CD4-positive, alpha-beta T cell (primary cell): ENCODE data around the gene CPNE4. TPM values are rescaled to one million over a fixed set of nuclear protein-coding genes. Genes with fewer than 3 reads are reported as not detected.

Experiments
- ATAC-seq: fragments of 200-7000 bp; cut with Tn5 transposase; one replicate; pipeline ENCODE4 v1.10.0; 2022; ENCODE audit warnings: mild to moderate bottlenecking; ENCODE audit not compliant: poor library complexity
- CTCF ChIA-PET: fragments of 350-600 bp; sonication (Branson Sonifier 250); formaldehyde crosslinking; loops from one replicate; lab custom pipeline; 2021; ENCODE audit warnings: antibody characterized with exemption, inconsistent platforms; lab: Charles Lee
- POLR2A ChIA-PET: fragments of 350-600 bp; sonication (Branson Sonifier 250); formaldehyde crosslinking; loops from one replicate; lab custom pipeline; 2021; ENCODE audit warnings: antibody characterized with exemption, inconsistent platforms; lab: Charles Lee
- DNase-seq, 14 experiments: peaks; one replicate each; pipeline ENCODE4 v3.0.0-alpha.2; 2013 to 2020; ENCODE audit warnings: mixed read lengths in 2 of 14
- H3K27ac ChIP-seq, 2 donors: one replicate each; pipeline versions ENCODE4 v1.5.1 to v1.7.0; 2013; ENCODE audit warnings: low read length in 2 of 2, low read depth in 1 of 2, mild to moderate bottlenecking in 1 of 2
- H3K27me3 ChIP-seq, 2 experiments: 1 replicate in 1 of 2; 2 replicates in 1 of 2; pipeline versions ENCODE4 v1.6.1 to v1.7.0; 2013; ENCODE audit warnings: low read length in 2 of 2, control low read depth in 1 of 2, mild to moderate bottlenecking in 1 of 2, moderate library complexity in 1 of 2; ENCODE audit not compliant: insufficient read depth in 2 of 2, control insufficient read depth in 1 of 2
- H3K36me3 ChIP-seq: one replicate; pipeline ENCODE4 v1.6.1; 2013; ENCODE audit warnings: low read length, control low read depth; ENCODE audit not compliant: insufficient read depth
- H3K4me1 ChIP-seq: one replicate; pipeline ENCODE4 v1.6.1; 2013; ENCODE audit warnings: low read length, control low read depth; ENCODE audit not compliant: insufficient read depth
- H3K4me3 ChIP-seq: one replicate; pipeline ENCODE4 v1.5.1; 2013; ENCODE audit warnings: mild to moderate bottlenecking, low read length, moderate library complexity
- H3K9me3 ChIP-seq, 2 experiments: 1 replicate in 1 of 2; 2 replicates in 1 of 2; pipeline versions ENCODE4 v1.6.1 to v1.7.0; 2013; ENCODE audit warnings: low read length in 2 of 2, mild to moderate bottlenecking in 2 of 2, control low read depth in 1 of 2, moderate library complexity in 1 of 2; ENCODE audit not compliant: control insufficient read depth in 1 of 2, insufficient read depth in 1 of 2
- H3K27ac Mint-ChIP-seq: one replicate; pipeline ENCODE4 v1.8.0; 2020; ENCODE audit warnings: mixed read lengths
- H3K27me3 Mint-ChIP-seq: one replicate; pipeline ENCODE4 v1.8.0; 2021; ENCODE audit warnings: mixed read lengths
- H3K36me3 Mint-ChIP-seq: one replicate; pipeline ENCODE4 v1.8.0; 2021; ENCODE audit warnings: low read depth, mixed read lengths
- H3K4me1 Mint-ChIP-seq: one replicate; pipeline ENCODE4 v1.8.0; 2021; ENCODE audit warnings: low read depth, mixed read lengths
- H3K4me3 Mint-ChIP-seq: one replicate; pipeline ENCODE4 v1.8.0; 2020; ENCODE audit warnings: mild to moderate bottlenecking, mixed read lengths
- H3K9me3 Mint-ChIP-seq: one replicate; pipeline ENCODE4 v1.8.0; 2020; ENCODE audit warnings: mixed read lengths
- intact Hi-C, 2 experiments: fragments of 100-400 bp; cut with DNase I in 1 of 2; cut with micrococcal nuclease in 1 of 2; formaldehyde crosslinking; loops; one replicate each; pipeline versions ENCODE4 v1.15.1 to v1.9.0; 2023 to 2025; cut with DNase I, micrococcal nuclease
- total RNA-seq, 174 experiments: library from RNA in 2 of 174; stranded (reverse) in 2 of 174; gene quantifications; one replicate each; pipeline ENCODE4 v1.2.3 and lab custom pipeline; 2021 to 2026
- TF ChIP-seq, protein P1 (sequence below): fragments of 200-600 bp; IDR thresholded peaks from one replicate; pipeline ENCODE4 v1.8.0; 2022; ENCODE audit warnings: antibody characterized with exemption, mild to moderate bottlenecking

The CPNE4 gene
- total RNA-seq, 2 experiments from 2014 or later: not detected

DNA sequence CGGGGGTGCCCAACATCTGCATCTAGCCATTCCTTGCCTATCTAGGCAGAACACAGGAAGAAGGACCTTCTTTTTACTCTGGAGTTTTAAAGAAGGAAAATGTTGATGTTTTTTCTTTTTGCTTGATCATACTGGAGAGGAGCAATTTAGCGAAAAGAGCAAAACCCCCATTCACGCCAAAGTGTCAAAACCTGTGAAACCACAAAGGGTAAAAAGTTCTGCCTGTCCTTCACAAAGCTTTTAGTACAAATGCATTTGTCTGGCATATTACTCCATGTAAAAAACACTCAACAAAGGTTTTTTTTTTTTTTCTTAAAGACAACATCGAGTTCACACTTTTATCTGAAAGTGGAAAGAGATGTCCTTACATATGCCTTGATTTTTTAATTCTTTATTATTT, 317.9 kb downstream of the CPNE4 start:
- ATAC-seq (no peak), DNase-seq (no peak)
- TF ChIP-seq, protein P1, sequence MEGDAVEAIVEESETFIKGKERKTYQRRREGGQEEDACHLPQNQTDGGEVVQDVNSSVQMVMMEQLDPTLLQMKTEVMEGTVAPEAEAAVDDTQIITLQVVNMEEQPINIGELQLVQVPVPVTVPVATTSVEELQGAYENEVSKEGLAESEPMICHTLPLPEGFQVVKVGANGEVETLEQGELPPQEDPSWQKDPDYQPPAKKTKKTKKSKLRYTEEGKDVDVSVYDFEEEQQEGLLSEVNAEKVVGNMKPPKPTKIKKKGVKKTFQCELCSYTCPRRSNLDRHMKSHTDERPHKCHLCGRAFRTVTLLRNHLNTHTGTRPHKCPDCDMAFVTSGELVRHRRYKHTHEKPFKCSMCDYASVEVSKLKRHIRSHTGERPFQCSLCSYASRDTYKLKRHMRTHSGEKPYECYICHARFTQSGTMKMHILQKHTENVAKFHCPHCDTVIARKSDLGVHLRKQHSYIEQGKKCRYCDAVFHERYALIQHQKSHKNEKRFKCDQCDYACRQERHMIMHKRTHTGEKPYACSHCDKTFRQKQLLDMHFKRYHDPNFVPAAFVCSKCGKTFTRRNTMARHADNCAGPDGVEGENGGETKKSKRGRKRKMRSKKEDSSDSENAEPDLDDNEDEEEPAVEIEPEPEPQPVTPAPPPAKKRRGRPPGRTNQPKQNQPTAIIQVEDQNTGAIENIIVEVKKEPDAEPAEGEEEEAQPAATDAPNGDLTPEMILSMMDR: no peak
- Histone ChIP-seq H3K9me3 (no peaks in the 10 kb centered on the region), H3K4me1 (no peaks in the 10 kb centered on the region), H3K4me3 (no peak overlapping the region), H3K27ac (no peak overlapping the region), H3K27me3 (no peaks in the 10 kb centered on the region), H3K36me3 (no peaks in the 10 kb centered on the region)
- H3K27ac Mint-ChIP-seq: no peak overlapping the region
- H3K9me3 Mint-ChIP-seq: no peaks in the 10 kb centered on the region
- H3K4me3 Mint-ChIP-seq: no peak overlapping the region
- no peaks in the 10 kb centered on the region for H3K36me3 Mint-ChIP-seq
- ChIA-PET CTCF (no interaction called here), POLR2A (no interaction called here)
- intact Hi-C loops: no loop called here
- no peaks in the 10 kb centered on the region for H3K4me1 Mint-ChIP-seq
- no peaks in the 10 kb centered on the region for H3K27me3 Mint-ChIP-seq

DNA sequence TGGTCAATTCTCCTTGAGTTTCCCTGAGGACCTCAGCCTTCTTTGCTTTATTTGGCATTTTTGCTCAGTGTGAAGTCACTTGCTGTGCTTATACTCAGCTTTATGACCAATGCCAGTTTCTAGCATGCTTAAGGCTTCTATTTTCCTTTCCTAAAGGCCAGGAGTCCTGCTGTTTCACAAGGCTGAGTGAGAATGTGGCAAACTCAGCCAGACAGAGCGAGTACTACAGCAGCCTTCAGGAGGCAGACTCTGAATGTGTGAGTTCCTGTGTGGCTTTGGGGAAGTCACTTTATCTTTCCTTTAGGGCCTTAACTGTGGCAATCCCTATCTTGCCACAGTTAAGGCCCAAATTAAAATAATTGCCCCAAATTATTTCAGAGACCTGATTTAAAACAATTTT, 318.8 kb downstream of the CPNE4 start:
- ChIA-PET POLR2A (no interaction called here), CTCF (no interaction called here)
- Histone ChIP-seq H3K27me3 (no peaks in the 10 kb centered on the region), H3K4me1 (no peaks in the 10 kb centered on the region), H3K4me3 (no peak overlapping the region), H3K36me3 (no peaks in the 10 kb centered on the region), H3K27ac (no peak overlapping the region), H3K9me3 (no peaks in the 10 kb centered on the region)
- ATAC-seq (no peak), DNase-seq (no peak)
- Mint-ChIP-seq H3K4me1 (no peaks in the 10 kb centered on the region), H3K36me3 (no peaks in the 10 kb centered on the region), H3K4me3 (no peak overlapping the region), H3K27me3 (no peaks in the 10 kb centered on the region), H3K9me3 (no peaks in the 10 kb centered on the region), H3K27ac (no peak overlapping the region)
- intact Hi-C loops: no loop called here
- TF ChIP-seq, protein P1: no peak

DNA sequence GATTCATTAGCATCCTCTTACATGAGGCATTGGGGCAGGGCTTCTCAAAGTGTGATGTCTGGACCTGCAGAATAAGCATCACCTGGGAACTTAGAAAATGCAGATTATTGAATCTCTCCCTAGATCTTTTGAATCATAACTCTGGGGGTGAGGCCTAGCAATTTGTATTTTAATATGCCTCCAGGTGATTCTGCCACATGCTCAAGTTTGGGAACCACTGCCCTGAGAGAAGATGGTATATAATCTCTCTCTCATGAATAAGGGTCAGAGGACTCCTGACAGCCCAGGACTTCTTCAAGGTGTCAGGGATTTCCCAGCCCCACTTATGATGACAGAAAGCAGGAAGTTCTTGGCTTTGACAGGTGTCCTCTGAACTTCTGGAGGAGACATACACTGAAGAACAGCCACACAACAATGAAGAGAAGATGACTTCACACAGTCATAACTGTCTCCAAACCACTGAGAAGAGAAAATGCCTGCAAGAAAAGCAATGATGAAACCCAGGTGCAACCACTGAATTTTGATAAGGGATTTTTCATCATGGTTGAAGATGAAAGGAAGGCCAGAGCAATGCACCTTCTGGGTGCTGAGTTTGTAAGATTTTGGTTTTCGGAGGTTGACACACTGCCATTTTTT, 320.1 kb downstream of the CPNE4 start:
- DNase-seq (no peak), ATAC-seq (no peak)
- Histone ChIP-seq H3K4me1 (no peaks in the 10 kb centered on the region), H3K4me3 (no peak overlapping the region), H3K27ac (no peak overlapping the region), H3K36me3 (no peaks in the 10 kb centered on the region), H3K9me3 (no peaks in the 10 kb centered on the region), H3K27me3 (no peaks in the 10 kb centered on the region)
- no peak overlapping the region for H3K4me3 Mint-ChIP-seq
- TF ChIP-seq, protein P1: no peak
- no peaks in the 10 kb centered on the region for H3K9me3 Mint-ChIP-seq
- CTCF ChIA-PET: no interaction called here
- intact Hi-C loops: no loop called here
- POLR2A ChIA-PET: no interaction called here
- H3K27ac Mint-ChIP-seq: no peak overlapping the region
- H3K36me3 Mint-ChIP-seq: no peaks in the 10 kb centered on the region
- no peaks in the 10 kb centered on the region for H3K4me1 Mint-ChIP-seq
- H3K27me3 Mint-ChIP-seq: peaks cover 3% of the 10 kb centered on the region
